HCT116 (cell line): ENCODE data around the gene UBASH3B. TPM values are rescaled to one million over a fixed set of nuclear protein-coding genes. Genes with fewer than 3 reads are reported as not detected.

Source experiments
- ATAC-seq: fragments of 200-7000 bp; cut with Tn5 transposase; 2 replicates; pipeline ENCODE4 v1.9.1; 2020; ENCODE audit warnings: mild to moderate bottlenecking, moderate library complexity
- BruUV-seq: library from RNA; stranded (reverse); fragments of 400-500 nt; replicated peaks from 2 replicates; lab custom pipeline; 2021; lab: Mats Ljungman, UMichigan
- CTCF ChIA-PET: fragments of 300-600 bp; sonication (Branson Sonifier 250); formaldehyde crosslinking; loops from one replicate; lab custom pipeline; 2021; ENCODE audit warnings: antibody characterized with exemption; lab: Charles Lee
- POLR2A ChIA-PET: fragments of 300-600, 350-600 bp; sonication (Branson Sonifier 250); formaldehyde crosslinking; loops from one replicate; lab custom pipeline; 2021; ENCODE audit warnings: antibody characterized with exemption; lab: Charles Lee
- RAD21 ChIA-PET, 2 experiments: fragments of 300-600 bp; sonication (Branson Sonifier 250); formaldehyde crosslinking; loops; one replicate each; lab custom pipeline; 2023; ENCODE audit warnings: low total read pairs in 2 of 2; ENCODE audit not compliant: uncharacterized antibody in 2 of 2, unreplicated experiment in 2 of 2, low non-redundant PET in 1 of 2; lab: Charles Lee
- DNase-seq: peaks from one replicate; pipeline ENCODE4 v3.0.0-alpha.2; 2010; ENCODE audit warnings: low read depth, low spot score
- H2AFZ ChIP-seq: fragments of 200-600 bp; shearing (Covaris generic), sonication (generic); 2 replicates; pipeline ENCODE4 v1.6.1; 2017; ENCODE audit warnings: low read depth, mixed run types, mixed read lengths, antibody characterized with exemption, low read length; ENCODE audit not compliant: poor library complexity, severe bottlenecking
- H3K27ac ChIP-seq: 2 replicates; pipeline ENCODE4 v1.5.1; 2012; ENCODE audit warnings: low read depth, low read length
- H3K27me3 ChIP-seq: fragments of 200-600 bp; sonication (generic); 2 replicates; pipeline ENCODE4 v1.6.1; 2016; ENCODE audit warnings: mixed run types, low read length, mixed read lengths; ENCODE audit not compliant: insufficient read depth
- H3K36me3 ChIP-seq, 2 experiments: fragments of 200-500 bp in 1 of 2; fragments of 200-600 bp in 1 of 2; sonication (Bioruptor generic) in 1 of 2; sonication (generic) in 1 of 2; 2 replicates each; pipeline versions ENCODE4 v1.5.1 to v1.6.1; 2014 to 2016; ENCODE audit warnings: low read length in 2 of 2, inconsistent platforms in 1 of 2, mixed read lengths in 1 of 2, mixed run types in 1 of 2; ENCODE audit not compliant: insufficient read depth in 2 of 2, control insufficient read depth in 1 of 2
- H3K4me1 ChIP-seq, 2 experiments: fragments of 200-600 bp in 1 of 2; sonication (generic) in 1 of 2; 2 replicates each; pipeline versions ENCODE4 v1.5.1 to v1.6.1; 2012 to 2017; ENCODE audit warnings: low read length in 2 of 2, inconsistent platforms in 1 of 2, mild to moderate bottlenecking in 1 of 2, mixed read lengths in 1 of 2, mixed run types in 1 of 2, moderate library complexity in 1 of 2; ENCODE audit not compliant: insufficient read depth in 2 of 2, control insufficient read depth in 1 of 2
- H3K4me2 ChIP-seq: fragments of 200-600 bp; sonication (generic); 2 replicates; pipeline ENCODE4 v1.6.1; 2017; ENCODE audit warnings: mixed run types, low read length, mixed read lengths
- H3K4me3 ChIP-seq, 2 experiments: fragments of 200-600 bp in 1 of 2; sonication (generic) in 1 of 2; replicated peaks in 1 of 2; 2 replicates each; pipeline ENCODE4 v1.5.1; 2011 to 2016; ENCODE audit warnings: low read length in 2 of 2, control low read depth in 1 of 2, low read depth in 1 of 2, mild to moderate bottlenecking in 1 of 2, mixed read lengths in 1 of 2, mixed run types in 1 of 2
- H3K79me2 ChIP-seq: fragments of 200-600 bp; sonication (generic); 2 replicates; pipeline ENCODE4 v1.6.1; 2017; ENCODE audit warnings: mild to moderate bottlenecking, mixed run types, low read length, moderate library complexity, mixed read lengths; ENCODE audit not compliant: insufficient read depth
- H3K9ac ChIP-seq: fragments of 200-600 bp; sonication (generic); 2 replicates; pipeline ENCODE4 v1.6.1; 2016; ENCODE audit warnings: low read length, mixed read lengths
- H3K9me2 ChIP-seq: fragments of 200-600 bp; sonication (generic), shearing (Covaris generic); 2 replicates; pipeline ENCODE4 v1.6.1; 2017; ENCODE audit warnings: mixed run types, mild to moderate bottlenecking, moderate library complexity; ENCODE audit not compliant: insufficient read depth
- H3K9me3 ChIP-seq, 2 experiments: fragments of 200-500 bp in 1 of 2; fragments of 200-600 bp in 1 of 2; sonication (Bioruptor generic) in 1 of 2; sonication (generic) in 1 of 2; 2 replicates each; pipeline ENCODE4 v1.6.1; 2014 to 2017; ENCODE audit warnings: low read length in 2 of 2, mixed read lengths in 2 of 2, inconsistent platforms in 1 of 2, low read depth in 1 of 2, mild to moderate bottlenecking in 1 of 2, mixed run types in 1 of 2, moderate library complexity in 1 of 2; ENCODE audit not compliant: control insufficient read depth in 1 of 2, insufficient read depth in 1 of 2
- H4K20me1 ChIP-seq: fragments of 200-600 bp; sonication (generic), shearing (Covaris generic); 2 replicates; pipeline ENCODE4 v1.6.1; 2017; ENCODE audit warnings: mixed run types, mild to moderate bottlenecking, moderate library complexity; ENCODE audit not compliant: insufficient read depth
- CTCF ChIP-seq, 3 experiments: fragments of 200-600 bp in 1 of 3; sonication (generic) in 1 of 3; IDR thresholded peaks in 2 of 3; conservative IDR thresholded peaks in 1 of 3; 2 replicates each; pipeline ENCODE4 v1.5.1; 2012 to 2017; ENCODE audit warnings: low read depth in 2 of 3, low read length in 2 of 3, antibody characterized with exemption in 1 of 3, borderline replicate concordance in 1 of 3, control low read depth in 1 of 3, mild to moderate bottlenecking in 1 of 3, mixed read lengths in 1 of 3, mixed run types in 1 of 3, moderate library complexity in 1 of 3; ENCODE audit not compliant: insufficient read depth in 1 of 3
- EGR1 ChIP-seq: IDR thresholded peaks from 2 replicates; pipeline ENCODE4 v1.6.1; 2012; ENCODE audit warnings: low read depth
- ELF1 ChIP-seq: IDR thresholded peaks from 2 replicates; pipeline ENCODE4 v1.6.1; 2012; ENCODE audit warnings: low read depth, borderline replicate concordance
- EZH2 ChIP-seq: fragments of 200-600 bp; sonication (generic); IDR thresholded peaks from 2 replicates; pipeline ENCODE4 v1.6.1; 2017; ENCODE audit warnings: antibody characterized with exemption, mixed run types
- EZH2phosphoT487 ChIP-seq: fragments of 200-600 bp; IDR thresholded peaks from 2 replicates; pipeline ENCODE4 v1.6.1; 2018; ENCODE audit warnings: antibody characterized with exemption, borderline replicate concordance
- MAX ChIP-seq: IDR thresholded peaks from 2 replicates; pipeline ENCODE4 v1.6.1; 2012
- RAD21 ChIP-seq: IDR thresholded peaks from 2 replicates; pipeline ENCODE4 v1.6.1; 2012; ENCODE audit warnings: low read depth, mild to moderate bottlenecking
- SIN3A ChIP-seq: IDR thresholded peaks from 2 replicates; pipeline ENCODE4 v1.6.1; 2012; ENCODE audit warnings: low read depth
- SRF ChIP-seq: IDR thresholded peaks from 2 replicates; pipeline ENCODE4 v1.6.1; 2012; ENCODE audit warnings: low read depth
- TCF7L2 ChIP-seq: IDR thresholded peaks from 2 replicates; pipeline ENCODE4 v1.7.0; 2011; ENCODE audit warnings: borderline replicate concordance, inconsistent platforms; ENCODE audit not compliant: insufficient read depth, insufficient read length; ENCODE audit errors: extremely low read depth
- ZBTB33 ChIP-seq: IDR thresholded peaks from 2 replicates; pipeline ENCODE4 v1.6.1; 2011; ENCODE audit warnings: mild to moderate bottlenecking, low read length, moderate library complexity; ENCODE audit not compliant: insufficient replicate concordance; ENCODE audit errors: extremely low read depth
- ZFX ChIP-seq: fragments of 450-650 bp; IDR thresholded peaks from 2 replicates; pipeline ENCODE4 v1.6.1; 2017
- ZNF274 ChIP-seq: fragments of 200-500 bp; sonication (Bioruptor generic); IDR thresholded peaks from 2 replicates; pipeline ENCODE4 v1.6.1; 2014; ENCODE audit warnings: mild to moderate bottlenecking, low read depth, low read length, inconsistent platforms
- intact Hi-C: fragments of 100-400 bp; cut with micrococcal nuclease; formaldehyde crosslinking; loops from 2 replicates; pipeline ENCODE4 v1.10.0; 2022
- total RNA-seq: library from RNA; stranded (reverse); gene quantifications from one replicate; pipeline ENCODE4 v1.2.1, GENCODE V29; 2021; ENCODE audit not compliant: unreplicated experiment

The UBASH3B gene
- total RNA-seq, 1 experiment from 2014 or later = 40.3 TPM

- ATAC-seq (no peak), DNase-seq (no peak)
- Histone ChIP-seq H3K9me3 (no peaks in the 10 kb centered on the region), H4K20me1 (no peaks in the 10 kb centered on the region), H3K9ac (no peak overlapping the region), H3K4me3 (no peak overlapping the region), H3K79me2 (no peaks in the 10 kb centered on the region), H3K9me2 (no peaks in the 10 kb centered on the region), H2AFZ (no peak overlapping the region), H3K4me2 (no peak overlapping the region), H3K4me1 (peaks cover 17 to 18% of the 10 kb centered on the region in 2 experiments), H3K36me3 (no peaks in the 10 kb centered on the region), H3K27ac (no peak overlapping the region), H3K27me3 (no peaks in the 10 kb centered on the region)
- CTCF ChIA-PET = interaction anchor here (1.0 to 2.6 kb wide), 5 partner anchors 18 to 240 kb away, joined by 3 to 18 read pairs (median 6); no protein-coding TSS in a partner anchor
- intact Hi-C loops = no loop called here
- BruUV-seq = no TSS peak
- POLR2A ChIA-PET = no interaction called here
- TF ChIP-seq SIN3A (no peak), EGR1 (no peak), ELF1 (no peak), RAD21 (no peak), MAX (no peak), ZNF274 (no peak), TCF7L2 (no peak), EZH2 (no peak), ZFX (no peak), EZH2phosphoT487 (no peak), SRF (no peak), CTCF (IDR thresholded peaks at IDR 0.05 in 2 of 3, conservative IDR thresholded peaks at IDR 0.05 in 1 of 3; ENCODE audit: borderline replicate concordance in 1 of 3, insufficient read depth in 1 of 3, low read depth in 2 of 3, low read length in 2 of 3) (no peak), ZBTB33 (no peak)
- RAD21 ChIA-PET = no interaction called here
Observed at GRCh38 chr11:122813894-122814270, 158.4 kb downstream of the UBASH3B start.
